ENCODE results near the gene CHST5.

CHST5 gene

GRCh38 chr16:75566758-75567255 lies 30.9 kb upstream of the CHST5 start:
- WGBS: 9% methylated on average over 32 of the region's 32 CpGs
- H3K4me3 ChIP-seq (ENCODE audit: low read length): peak overlapping the region; percentile 81
- H3K9me3 ChIP-seq (ENCODE audit: insufficient read depth, low read depth, low read length): no peaks in the 10 kb centered on the region
- H3K27me3 ChIP-seq (ENCODE audit: insufficient read depth, low read length): no peaks in the 10 kb centered on the region
- H3K27ac ChIP-seq (ENCODE audit: low read depth, low read length): peak overlapping the region; percentile 67; the same call in 1 of the 2 replicates
- H3K36me3 ChIP-seq (ENCODE audit: insufficient read depth, low read length): peaks cover 41% of the 10 kb centered on the region
- peaks cover 7% of the 10 kb centered on the region; the same call in 1 of the 2 replicates for H3K4me1 ChIP-seq (ENCODE audit: insufficient read depth, low read length)
- H3K9ac ChIP-seq (ENCODE audit: low read depth, low read length): peak overlapping the region; percentile 79

DNA sequence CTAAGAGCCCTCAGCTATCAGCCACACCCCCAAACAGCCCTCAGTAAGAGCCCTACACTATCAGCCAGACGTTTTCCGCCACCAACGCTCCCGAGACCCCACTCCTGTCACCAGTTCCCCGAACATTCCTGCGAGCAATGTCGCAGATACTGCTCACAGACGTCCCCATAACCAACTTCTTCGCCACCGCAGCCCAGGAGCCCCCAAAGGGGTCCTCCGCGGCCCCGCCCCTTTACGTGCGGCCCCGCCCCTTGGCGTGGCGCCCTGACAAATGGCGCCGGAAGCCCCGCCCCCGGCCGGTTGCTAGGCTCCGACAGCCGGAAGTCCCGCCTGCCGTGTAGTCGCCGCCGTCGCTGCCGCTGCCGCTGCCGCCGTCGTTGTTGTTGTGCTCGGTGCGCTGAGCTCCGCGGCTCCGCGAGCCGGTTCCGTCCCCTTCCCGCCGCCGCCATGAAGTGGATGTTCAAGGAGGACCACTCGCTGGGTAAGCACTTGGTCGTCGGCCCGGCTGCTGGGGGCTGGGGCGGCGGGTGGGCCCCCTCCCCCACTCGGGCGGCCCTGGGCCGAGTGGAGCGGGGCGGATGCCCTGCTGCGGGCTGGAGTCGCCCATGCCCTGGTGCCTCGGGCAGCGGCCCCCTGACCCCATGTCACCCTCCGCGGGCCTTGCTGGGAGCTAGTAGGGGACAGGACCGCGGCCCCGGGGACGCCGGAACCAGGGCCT lies 30.3 kb upstream of the CHST5 start, which contains the start of gene GABARAPL2:
Gene GABARAPL2, plus strand, starts transcription at position 340 of the 718 bp plus-strand sequence. Its CDS starts 108 bp downstream, at position 448.
- under 1% methylated on average over 69 of the region's 69 CpGs for WGBS

GRCh38 chr16:75565640-75566039 lies 29.7 kb upstream of the CHST5 start:
- no peak overlapping the region for H3K27ac ChIP-seq (ENCODE audit: low read depth, low read length)
- peak overlapping the region; percentile 81 for H3K4me3 ChIP-seq (ENCODE audit: low read length)
- H3K36me3 ChIP-seq (ENCODE audit: insufficient read depth, low read length): peaks cover 31% of the 10 kb centered on the region
- 12% methylated on average over 13 of the region's 15 CpGs for WGBS
- H3K4me1 ChIP-seq (ENCODE audit: insufficient read depth, low read length): peaks cover 7% of the 10 kb centered on the region; the same call in 1 of the 2 replicates
- no peaks in the 10 kb centered on the region for H3K9me3 ChIP-seq (ENCODE audit: insufficient read depth, low read depth, low read length)
- no peaks in the 10 kb centered on the region for H3K27me3 ChIP-seq (ENCODE audit: insufficient read depth, low read length)
- no peak overlapping the region for H3K9ac ChIP-seq (ENCODE audit: low read depth, low read length)

More for the DNA sequence above, 30.3 kb upstream of the CHST5 start, which contains the start of gene GABARAPL2:
- Histone ChIP-seq H3K9ac (ENCODE audit: low read depth, low read length) (peak within 1 kb of the TSS; percentile 79), H3K4me3 (ENCODE audit: low read length) (peak within 1 kb of the TSS; percentile 81), H3K4me1 (ENCODE audit: insufficient read depth, low read length) (peaks cover 7% of the 10 kb centered on the region; the same call in 1 of the 2 replicates), H3K27me3 (ENCODE audit: insufficient read depth, low read length) (no peaks in the 10 kb centered on the region), H3K27ac (ENCODE audit: low read depth, low read length) (peak within 1 kb of the TSS; percentile 67; the same call in 1 of the 2 replicates), H3K9me3 (ENCODE audit: insufficient read depth, low read depth, low read length) (no peaks in the 10 kb centered on the region), H3K36me3 (ENCODE audit: insufficient read depth, low read length) (peaks cover 37% of the 10 kb centered on the region)

- H3K9me3 ChIP-seq (ENCODE audit: insufficient read depth, low read depth, low read length): no peaks in the 10 kb centered on the region
- no peaks in the 10 kb centered on the region for H3K27me3 ChIP-seq (ENCODE audit: insufficient read depth, low read length)
- peaks cover 19% of the 10 kb centered on the region for H3K4me1 ChIP-seq (ENCODE audit: insufficient read depth, low read length)
- no peaks in the 10 kb centered on the region for H3K36me3 ChIP-seq (ENCODE audit: insufficient read depth, low read length)
- 69% methylated on average over 10 of the region's 10 CpGs for WGBS
- H3K9ac ChIP-seq (ENCODE audit: low read depth, low read length): no peak overlapping the region
- 0 out of 2 replicates have a peak overlapping the region, but pooled peaks have one; percentile 10 for H3K4me3 ChIP-seq (ENCODE audit: low read length)
- no peak overlapping the region for H3K27ac ChIP-seq (ENCODE audit: low read depth, low read length)
These were observed 23.9 kb upstream of the CHST5 start for GRCh38 chr16:75559564-75560372.

- H3K27me3 ChIP-seq (ENCODE audit: insufficient read depth, low read length): no peaks in the 10 kb centered on the region
- 79% methylated on average over 2 of the region's 2 CpGs for WGBS
- no peaks in the 10 kb centered on the region for H3K9me3 ChIP-seq (ENCODE audit: insufficient read depth, low read depth, low read length)
- H3K4me3 ChIP-seq (ENCODE audit: low read length): no peak overlapping the region
- no peak overlapping the region for H3K9ac ChIP-seq (ENCODE audit: low read depth, low read length)
- H3K4me1 ChIP-seq (ENCODE audit: insufficient read depth, low read length): peaks cover 18% of the 10 kb centered on the region
- no peak overlapping the region for H3K27ac ChIP-seq (ENCODE audit: low read depth, low read length)
- no peaks in the 10 kb centered on the region for H3K36me3 ChIP-seq (ENCODE audit: insufficient read depth, low read length)
These were observed 23.0 kb upstream of the CHST5 start for GRCh38 chr16:75558846-75559401.

DNA sequence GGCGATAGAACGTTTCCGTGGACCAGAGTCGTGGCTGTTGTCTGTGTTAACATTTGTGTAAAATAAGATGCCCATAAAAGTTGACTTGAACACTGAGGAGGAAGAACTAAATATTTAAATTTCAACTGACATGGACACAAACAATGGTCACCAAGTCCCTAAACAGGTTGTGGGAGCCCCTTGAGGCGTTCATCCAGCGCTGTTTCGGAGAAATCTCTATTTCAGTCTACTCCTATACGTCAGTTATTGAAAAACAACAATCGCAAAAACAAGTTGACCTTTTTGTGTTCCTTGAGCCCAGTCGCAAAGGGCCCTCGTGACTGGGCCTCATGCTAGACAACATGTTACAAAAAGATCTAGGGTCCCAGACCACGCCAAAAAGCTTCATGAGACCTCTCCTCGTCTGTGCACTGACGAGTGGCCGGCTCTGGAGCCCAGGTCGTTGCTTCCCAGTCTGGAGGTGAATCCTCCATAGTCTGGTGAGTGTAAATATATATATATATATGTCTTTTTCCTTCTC lies 20.6 kb upstream of the CHST5 start:
- 45% methylated on average over 16 of the region's 16 CpGs for WGBS
- H3K4me3 ChIP-seq (ENCODE audit: low read length): peak overlapping the region; percentile 89
- no peaks in the 10 kb centered on the region for H3K27me3 ChIP-seq (ENCODE audit: insufficient read depth, low read length)
- no peaks in the 10 kb centered on the region for H3K36me3 ChIP-seq (ENCODE audit: insufficient read depth, low read length)
- H3K9me3 ChIP-seq (ENCODE audit: insufficient read depth, low read depth, low read length): no peaks in the 10 kb centered on the region
- peaks cover 18% of the 10 kb centered on the region for H3K4me1 ChIP-seq (ENCODE audit: insufficient read depth, low read length)
- H3K9ac ChIP-seq (ENCODE audit: low read depth, low read length): no peak overlapping the region
- H3K27ac ChIP-seq (ENCODE audit: low read depth, low read length): no peak overlapping the region

DNA sequence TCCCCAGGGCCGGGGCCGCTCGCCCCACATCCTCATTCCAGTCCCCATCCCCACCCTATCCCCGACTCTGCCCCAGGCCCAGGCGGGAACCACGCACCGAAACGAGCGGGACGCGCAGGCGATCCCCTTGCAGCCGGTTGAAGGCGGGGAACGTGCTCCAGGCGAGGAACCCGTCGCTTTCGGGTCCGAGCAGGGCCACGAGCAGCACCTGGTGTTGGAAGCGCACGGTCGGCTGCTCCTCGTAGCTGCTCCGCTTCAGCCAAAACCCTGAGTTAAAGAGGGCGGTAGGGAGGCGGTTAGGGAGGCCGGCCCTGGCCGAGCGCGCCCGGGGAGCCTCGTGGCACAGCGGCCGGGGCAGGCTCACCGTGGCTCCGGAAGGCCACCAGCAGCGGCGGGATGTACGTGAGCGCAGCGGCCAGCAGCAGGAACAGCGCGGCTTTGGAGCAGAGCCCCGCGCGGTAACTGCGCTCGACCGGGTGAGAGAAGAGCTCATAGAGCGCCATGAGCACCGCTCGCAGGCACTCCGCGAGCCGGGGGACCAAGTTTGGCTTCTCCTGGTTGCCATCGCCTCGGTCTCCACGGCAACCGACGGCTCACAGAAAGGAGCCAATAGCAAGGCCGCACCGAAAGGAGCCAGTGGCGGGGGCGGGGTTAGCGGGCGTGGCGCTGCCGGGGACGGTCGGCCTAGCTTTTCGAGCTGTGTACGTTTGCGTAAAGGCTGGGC lies 20.0 kb upstream of the CHST5 start, which contains the start of gene TMEM231:
Gene TMEM231, minus strand, starts transcription at position 546 of the 724 bp plus-strand sequence. Its CDS starts 43 bp downstream, at position 503.
- Histone ChIP-seq H3K9me3 (ENCODE audit: insufficient read depth, low read depth, low read length) (no peaks in the 10 kb centered on the region), H3K4me3 (ENCODE audit: low read length) (peak within 1 kb of the TSS; percentile 89), H3K36me3 (ENCODE audit: insufficient read depth, low read length) (no peaks in the 10 kb centered on the region), H3K27me3 (ENCODE audit: insufficient read depth, low read length) (no peaks in the 10 kb centered on the region), H3K9ac (ENCODE audit: low read depth, low read length) (peak within 1 kb of the TSS; percentile 71), H3K27ac (ENCODE audit: low read depth, low read length) (peak within 1 kb of the TSS; percentile 55; the same call in 1 of the 2 replicates), H3K4me1 (ENCODE audit: insufficient read depth, low read length) (peaks cover 18% of the 10 kb centered on the region)
- WGBS: under 1% methylated on average over 75 of the region's 75 CpGs

- Histone ChIP-seq H3K27me3 (ENCODE audit: insufficient read depth, low read length) (no peaks in the 10 kb centered on the region), H3K9me3 (ENCODE audit: insufficient read depth, low read depth, low read length) (no peaks in the 10 kb centered on the region), H3K9ac (ENCODE audit: low read depth, low read length) (peak overlapping the region; percentile 71), H3K4me1 (ENCODE audit: insufficient read depth, low read length) (peaks cover 20% of the 10 kb centered on the region), H3K36me3 (ENCODE audit: insufficient read depth, low read length) (no peaks in the 10 kb centered on the region), H3K27ac (ENCODE audit: low read depth, low read length) (peak overlapping the region; percentile 55; the same call in 1 of the 2 replicates), H3K4me3 (ENCODE audit: low read length) (peak overlapping the region; percentile 89)
- WGBS: under 1% methylated on average over 26 of the region's 26 CpGs
These were observed 19.4 kb upstream of the CHST5 start for GRCh38 chr16:75555213-75555706.

- 88% methylated on average over 2 of the region's 2 CpGs for WGBS
These were observed 17.0 kb upstream of the CHST5 start for GRCh38 chr16:75552951-75553350.

DNA sequence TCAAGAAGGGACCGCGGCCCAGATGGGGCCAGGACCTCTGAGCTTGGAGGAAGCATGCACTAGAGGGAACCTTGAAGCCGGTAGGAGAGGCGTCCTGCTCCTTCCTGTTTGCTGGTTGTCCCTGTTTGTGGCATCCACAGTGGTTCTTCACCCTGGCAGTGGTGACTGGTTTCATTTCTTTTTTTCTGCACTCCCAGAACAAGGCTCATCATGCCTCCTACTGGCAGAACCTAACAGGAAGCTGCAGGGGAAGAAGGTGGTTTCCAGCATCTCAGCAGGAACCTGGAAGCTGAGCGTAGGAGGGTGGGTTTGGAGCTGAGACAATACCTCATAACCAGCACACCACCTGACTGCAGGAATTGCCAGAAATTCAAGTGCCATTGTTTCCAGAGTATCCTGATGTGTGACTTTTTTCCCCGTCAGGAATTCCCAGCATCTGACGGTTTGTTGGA lies 14.3 kb upstream of the CHST5 start:
- H3K9ac ChIP-seq (ENCODE audit: low read depth, low read length): no peak overlapping the region
- 71% methylated on average over 7 of the region's 7 CpGs for WGBS
- H3K36me3 ChIP-seq (ENCODE audit: insufficient read depth, low read length): no peaks in the 10 kb centered on the region
- peaks cover 12% of the 10 kb centered on the region; the same call in 1 of the 2 replicates for H3K4me1 ChIP-seq (ENCODE audit: insufficient read depth, low read length)
- H3K4me3 ChIP-seq (ENCODE audit: low read length): no peak overlapping the region
- no peaks in the 10 kb centered on the region for H3K9me3 ChIP-seq (ENCODE audit: insufficient read depth, low read depth, low read length)
- H3K27ac ChIP-seq (ENCODE audit: low read depth, low read length): peak overlapping the region; percentile 12; the same call in 1 of the 2 replicates
- no peaks in the 10 kb centered on the region for H3K27me3 ChIP-seq (ENCODE audit: insufficient read depth, low read length)

More at GRCh38 chr16:75552951-75553350, 17.0 kb upstream of the CHST5 start:
- H3K36me3 ChIP-seq (ENCODE audit: insufficient read depth, low read length): no peaks in the 10 kb centered on the region
- peaks cover 15% of the 10 kb centered on the region for H3K4me1 ChIP-seq (ENCODE audit: insufficient read depth, low read length)
- H3K4me3 ChIP-seq (ENCODE audit: low read length): no peak overlapping the region
- no peak overlapping the region for H3K9ac ChIP-seq (ENCODE audit: low read depth, low read length)
- no peaks in the 10 kb centered on the region for H3K9me3 ChIP-seq (ENCODE audit: insufficient read depth, low read depth, low read length)
- H3K27ac ChIP-seq (ENCODE audit: low read depth, low read length): no peak overlapping the region
- H3K27me3 ChIP-seq (ENCODE audit: insufficient read depth, low read length): no peaks in the 10 kb centered on the region
